GM12872 (cell line): ENCODE measurements around the gene AARSD1.
A peak's percentile ranks its signal among the peaks of the same experiment; 100 is the strongest.

Source experiments
- CTCF ChIP-seq: IDR thresholded peaks from 3 replicates; pipeline ENCODE4 v1.5.1; 2011; ENCODE audit warnings: low read depth, mild to moderate bottlenecking, low read length, moderate library complexity; ENCODE audit not compliant: insufficient read depth

AARSD1 gene, protein sequence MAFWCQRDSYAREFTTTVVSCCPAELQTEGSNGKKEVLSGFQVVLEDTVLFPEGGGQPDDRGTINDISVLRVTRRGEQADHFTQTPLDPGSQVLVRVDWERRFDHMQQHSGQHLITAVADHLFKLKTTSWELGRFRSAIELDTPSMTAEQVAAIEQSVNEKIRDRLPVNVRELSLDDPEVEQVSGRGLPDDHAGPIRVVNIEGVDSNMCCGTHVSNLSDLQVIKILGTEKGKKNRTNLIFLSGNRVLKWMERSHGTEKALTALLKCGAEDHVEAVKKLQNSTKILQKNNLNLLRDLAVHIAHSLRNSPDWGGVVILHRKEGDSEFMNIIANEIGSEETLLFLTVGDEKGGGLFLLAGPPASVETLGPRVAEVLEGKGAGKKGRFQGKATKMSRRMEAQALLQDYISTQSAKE

GRCh38 chr17:42964161-42964932, at the start of gene AARSD1:
Gene AARSD1, minus strand, starts transcription at chr17:42964454. Its CDS starts 14 bp downstream, at chr17:42964440.
- no peak for TF ChIP-seq CTCF

- no peak for TF ChIP-seq CTCF
Measured at GRCh38 chr17:43013296-43013695, 49.0 kb upstream of the AARSD1 start.

- TF ChIP-seq CTCF, result no peak
Measured at GRCh38 chr17:43011728-43012472, 47.6 kb upstream of the AARSD1 start.

- no peak for TF ChIP-seq CTCF
Measured at GRCh38 chr17:43010667-43011308, 46.5 kb upstream of the AARSD1 start.

DNA sequence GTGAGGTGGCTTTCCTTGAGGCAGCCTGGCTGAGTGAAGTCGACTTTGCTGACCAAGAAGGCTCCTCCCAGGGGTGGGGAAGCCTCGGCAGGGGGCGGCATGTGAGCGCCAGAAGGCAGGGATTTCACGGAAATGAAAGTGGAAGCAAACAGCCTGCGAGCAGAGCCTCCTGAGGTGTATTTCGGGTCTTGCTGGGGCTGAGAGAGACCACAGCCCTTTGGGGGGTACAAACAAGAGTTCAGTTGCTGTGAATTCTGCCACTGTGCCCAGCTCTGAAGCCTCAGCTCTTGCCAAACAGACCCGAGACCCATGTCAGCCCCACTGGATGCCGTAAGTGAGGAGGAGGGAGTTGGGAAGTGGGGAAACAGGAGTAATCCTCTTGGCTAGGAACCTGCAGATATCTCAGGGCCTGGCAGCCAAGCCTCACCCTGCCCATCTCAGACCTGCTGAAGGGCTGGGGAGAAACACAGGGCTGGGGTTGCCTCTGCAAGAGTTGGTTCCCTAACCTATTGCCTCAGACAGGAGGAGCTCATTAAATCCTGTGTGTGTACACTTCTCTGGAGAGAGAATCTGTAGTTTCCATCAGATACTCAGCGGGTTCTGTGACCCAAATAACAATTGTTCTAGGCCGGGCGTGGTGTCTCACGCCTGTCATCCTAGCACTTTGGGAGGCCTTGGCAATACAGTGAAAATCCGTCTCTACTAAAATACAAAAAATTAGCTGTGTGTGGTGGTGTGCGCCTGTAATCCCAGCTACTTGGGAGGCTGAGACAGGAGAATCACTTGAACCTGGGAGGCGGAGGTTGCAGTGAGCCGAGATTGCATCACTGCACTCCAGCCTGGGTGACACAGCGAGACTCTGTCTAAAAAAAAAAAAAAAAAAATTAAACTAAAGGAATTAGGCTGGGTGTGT, 42.6 kb upstream of the AARSD1 start, which contains the start of gene IFI35:
Gene IFI35 (plus strand): TSS at position 146 of the 913 bp plus-strand sequence. CDS start 164 bp downstream, at position 310.
- TF ChIP-seq CTCF, result peak; percentile 47

- TF ChIP-seq CTCF, result no peak
Measured at GRCh38 chr17:43003542-43004172, 39.4 kb upstream of the AARSD1 start.
